ENCODE data around the gene TNFRSF1A. TPM values are rescaled to one million over a fixed set of nuclear protein-coding genes. Genes with fewer than 3 reads are reported as not detected.

The TNFRSF1A gene
- polyA plus RNA-seq, 1 donor (not counting 4 experiments of a cell fraction or from before 2014, with no cell fraction given), result 101 TPM

GRCh38 chr12:6319446-6319845, 22.4 kb downstream of the TNFRSF1A start:
- Histone ChIP-seq H3K9ac (ENCODE audit: control insufficient read depth, extremely low read depth, insufficient read depth, low read length) (no peak overlapping the region), H3K36me3 (ENCODE audit: control insufficient read depth in 2 of 2, extremely low read depth in 1 of 2, insufficient read depth in 2 of 2, low read length in 2 of 2) (no peaks in the 10 kb centered on the region), H2AFZ (ENCODE audit: control insufficient read depth, low read length) (no peak overlapping the region), H4K20me1 (ENCODE audit: control insufficient read depth, extremely low read depth, insufficient read depth, low read length) (peaks cover 2% of the 10 kb centered on the region), H3K9me1 (ENCODE audit: control insufficient read depth, extremely low read depth, insufficient read depth, low read length) (no peaks in the 10 kb centered on the region), H3K4me3 (ENCODE audit: control insufficient read depth in 2 of 3, extremely low read depth in 1 of 3, insufficient read depth in 2 of 3, low read depth in 1 of 3, low read length in 3 of 3) (no peak overlapping the region), H3K27me3 (ENCODE audit: control insufficient read depth, extremely low read depth, insufficient read depth, low read length) (no peaks in the 10 kb centered on the region), H3K79me2 (ENCODE audit: control insufficient read depth, insufficient read depth, low read length) (no peaks in the 10 kb centered on the region), H3K4me2 (ENCODE audit: control insufficient read depth, extremely low read depth, insufficient read depth, low read depth, low read length) (no peak overlapping the region), H3K9me3 (ENCODE audit: control insufficient read depth, low read depth, low read length) (no peaks in the 10 kb centered on the region), H3K27ac (ENCODE audit: control insufficient read depth, insufficient read depth, low read length) (no peak overlapping the region), H3K4me1 (ENCODE audit: control insufficient read depth, extremely low read depth, insufficient read depth, low read length) (peaks cover 14% of the 10 kb centered on the region)
- dilution Hi-C loops (cut with MboI; ENCODE audit: extremely low pct_ligation_motif_present, low sequenced_read_pairs), result no loop called here
- no peak for DNase-seq (ENCODE audit: low read depth, low spot score)
- no peak for FAIRE-seq
- TF ChIP-seq EZH2 (IDR thresholded peaks at IDR 0.05; ENCODE audit: low read length), result no peak
- TF ChIP-seq CTCF (optimal IDR thresholded peaks at IDR 0.05 in 1 of 3, IDR thresholded peaks at IDR 0.05 in 1 of 3, conservative IDR thresholded peaks at IDR 0.05 in 1 of 3; ENCODE audit: extremely low read depth in 1 of 3, insufficient read depth in 2 of 3, low read length in 3 of 3), result no peak

GRCh38 chr12:6318440-6318879, 23.4 kb downstream of the TNFRSF1A start:
- FAIRE-seq (no peak), DNase-seq (ENCODE audit: low read depth, low spot score) (no peak)
- no peaks in the 10 kb centered on the region for H3K27me3 ChIP-seq (ENCODE audit: control insufficient read depth, extremely low read depth, insufficient read depth, low read length)
- no peaks in the 10 kb centered on the region for H4K20me1 ChIP-seq (ENCODE audit: control insufficient read depth, extremely low read depth, insufficient read depth, low read length)
- H3K36me3 ChIP-seq (ENCODE audit: control insufficient read depth in 2 of 2, extremely low read depth in 1 of 2, insufficient read depth in 2 of 2, low read length in 2 of 2), result no peaks in the 10 kb centered on the region
- no peak overlapping the region for H3K27ac ChIP-seq (ENCODE audit: control insufficient read depth, insufficient read depth, low read length)
- dilution Hi-C loops (cut with MboI; ENCODE audit: extremely low pct_ligation_motif_present, low sequenced_read_pairs), result no loop called here
- H3K79me2 ChIP-seq (ENCODE audit: control insufficient read depth, insufficient read depth, low read length), result no peaks in the 10 kb centered on the region
- no peak overlapping the region for H2AFZ ChIP-seq (ENCODE audit: control insufficient read depth, low read length)
- no peak overlapping the region for H3K4me3 ChIP-seq (ENCODE audit: control insufficient read depth in 2 of 3, extremely low read depth in 1 of 3, insufficient read depth in 2 of 3, low read depth in 1 of 3, low read length in 3 of 3)
- H3K9me1 ChIP-seq (ENCODE audit: control insufficient read depth, extremely low read depth, insufficient read depth, low read length), result no peaks in the 10 kb centered on the region
- no peak overlapping the region for H3K4me2 ChIP-seq (ENCODE audit: control insufficient read depth, extremely low read depth, insufficient read depth, low read depth, low read length)
- H3K9me3 ChIP-seq (ENCODE audit: control insufficient read depth, low read depth, low read length), result no peaks in the 10 kb centered on the region
- H3K9ac ChIP-seq (ENCODE audit: control insufficient read depth, extremely low read depth, insufficient read depth, low read length), result no peak overlapping the region
- TF ChIP-seq CTCF (optimal IDR thresholded peaks at IDR 0.05 in 1 of 3, IDR thresholded peaks at IDR 0.05 in 1 of 3, conservative IDR thresholded peaks at IDR 0.05 in 1 of 3; ENCODE audit: extremely low read depth in 1 of 3, insufficient read depth in 2 of 3, low read length in 3 of 3) (no peak), EZH2 (IDR thresholded peaks at IDR 0.05; ENCODE audit: low read length) (no peak)
- peaks cover 9% of the 10 kb centered on the region for H3K4me1 ChIP-seq (ENCODE audit: control insufficient read depth, extremely low read depth, insufficient read depth, low read length)

Measured in keratinocyte (primary cell).